Activated CD8-positive, alpha-beta memory T cell treated with anti-CD3 and anti-CD28 coated beads for 24 hours (primary cell): ENCODE measurements around the gene CCKAR.

ENCODE experiments used
- DNase-seq: peaks from one replicate; pipeline ENCODE4 v3.0.0-alpha.2; 2020

CCKAR gene

DNA sequence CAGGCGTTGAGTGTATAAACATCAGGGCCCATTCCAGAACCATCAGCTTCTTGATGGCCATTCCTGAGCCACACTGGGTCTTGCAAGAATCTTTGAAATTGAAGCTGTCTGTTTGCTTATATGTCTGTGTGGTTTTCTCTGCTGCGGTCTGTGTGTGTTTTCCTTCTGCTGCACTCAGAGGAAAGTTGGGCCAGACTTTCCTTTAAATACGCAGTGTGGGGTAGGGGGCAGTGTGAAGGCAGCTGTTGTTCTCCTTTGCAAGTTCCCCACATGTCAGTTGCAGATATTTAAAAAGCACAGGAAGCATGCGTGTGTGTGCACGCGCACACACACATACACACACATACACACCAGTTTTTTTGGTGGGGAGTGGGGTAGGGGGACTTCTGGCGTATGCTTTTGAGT lies 32.1 kb downstream of the CCKAR start:
- DNase-seq = no peak

DNA sequence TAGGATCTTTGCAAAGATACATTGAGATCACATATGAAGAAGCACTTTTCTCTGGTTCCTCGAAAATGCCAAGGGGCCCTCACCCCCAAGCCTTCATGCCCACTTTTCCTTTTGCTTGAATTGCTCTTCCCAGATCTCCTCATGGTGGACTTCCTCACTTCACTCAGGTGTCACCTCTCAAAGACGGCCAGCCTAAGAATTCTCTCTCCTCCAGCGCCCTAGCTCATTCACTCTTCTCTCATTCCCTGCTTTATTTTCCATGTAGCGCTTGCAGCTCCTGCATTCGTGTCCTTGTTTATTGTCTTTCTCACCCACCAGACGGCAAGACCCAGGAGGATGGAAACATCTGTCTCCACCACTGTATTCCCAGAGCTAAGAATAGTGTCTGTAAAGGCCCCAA lies 32.9 kb downstream of the CCKAR start:
- no peak for DNase-seq

DNA sequence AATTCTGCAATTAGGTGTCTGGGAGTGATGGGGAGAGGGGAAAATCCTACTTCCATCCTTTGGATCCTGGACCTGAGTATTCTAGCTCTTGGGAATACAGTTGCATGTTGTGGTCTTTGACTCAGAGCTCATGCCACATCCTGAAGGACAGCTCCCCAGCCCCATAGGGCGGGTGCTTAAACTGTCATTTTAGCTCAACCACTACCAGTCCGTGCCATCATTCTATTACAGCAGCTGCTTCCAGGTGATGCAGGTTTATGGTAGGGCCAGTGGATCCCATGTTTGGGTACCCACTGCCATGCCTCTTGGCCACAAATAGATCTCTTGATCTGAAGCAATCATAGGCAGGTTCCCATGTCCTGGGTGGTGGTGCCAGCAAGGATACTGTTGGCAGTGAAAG lies 34.7 kb downstream of the CCKAR start:
- DNase-seq = no peak

DNA sequence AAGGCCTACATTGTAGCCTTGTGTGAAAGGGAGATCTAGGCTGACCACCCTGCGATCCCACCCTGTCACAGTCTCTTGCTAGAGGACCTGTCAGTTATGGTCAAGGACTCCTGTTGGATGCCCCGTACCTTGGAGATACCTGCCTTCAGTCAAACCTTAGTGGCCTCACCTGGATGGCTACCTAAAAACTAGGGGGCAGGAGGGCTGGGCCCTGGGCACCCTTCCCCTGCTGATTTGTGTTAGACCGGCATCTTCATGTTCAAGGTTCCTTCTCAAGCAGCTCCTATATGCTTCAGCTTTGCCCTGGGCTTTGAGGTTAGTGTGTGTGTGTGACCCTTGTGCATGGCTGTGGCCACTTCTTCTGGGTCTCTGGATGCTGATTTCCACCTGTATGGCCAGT lies 35.3 kb downstream of the CCKAR start:
- DNase-seq = no peak

DNA sequence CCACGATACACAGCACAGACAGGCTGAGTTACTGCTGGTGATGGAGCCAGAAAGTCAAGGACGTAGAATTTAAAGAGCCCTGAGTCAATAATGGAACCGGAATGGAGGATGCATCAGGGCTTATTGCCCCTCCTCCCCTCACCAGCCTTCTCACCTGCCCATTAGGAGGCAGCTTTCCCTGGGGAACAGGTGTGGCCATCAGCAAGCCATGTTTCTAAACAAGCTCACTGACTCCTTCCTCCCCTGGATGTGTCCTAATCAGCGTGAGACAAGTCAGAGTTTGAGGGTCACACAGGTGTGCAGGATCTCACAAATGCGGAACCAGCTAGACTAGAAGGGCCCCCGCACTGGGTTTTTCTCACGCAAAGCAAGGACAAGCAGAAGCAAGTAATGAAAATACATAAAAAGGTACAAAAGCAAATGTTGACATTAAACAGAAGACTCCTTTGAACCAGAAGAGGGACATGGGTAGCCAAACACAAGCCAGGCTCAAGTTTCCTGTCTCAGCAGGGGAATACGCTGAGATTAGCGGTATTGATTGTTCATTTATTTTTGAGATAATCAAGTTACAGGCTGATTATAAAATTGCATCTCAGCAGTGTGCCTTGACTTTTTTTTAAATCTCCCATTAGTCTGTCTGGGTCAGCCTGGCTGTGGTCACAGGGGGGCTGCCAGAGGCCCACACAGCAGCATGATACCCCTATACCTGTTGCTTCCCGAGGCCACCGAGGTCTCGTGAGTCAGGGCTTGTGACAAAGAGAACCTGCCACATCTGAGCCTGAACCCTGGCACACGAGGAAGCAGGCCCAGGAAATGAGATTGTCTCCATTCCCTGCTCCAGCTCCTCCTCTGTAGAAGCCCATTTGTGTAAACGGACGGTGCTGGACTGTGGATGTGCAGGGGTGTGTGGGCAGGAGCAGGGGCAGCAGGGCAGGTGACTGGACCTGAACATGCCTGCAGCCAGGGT lies 37.4 kb downstream of the CCKAR start:
- DNase-seq = no peak

DNA sequence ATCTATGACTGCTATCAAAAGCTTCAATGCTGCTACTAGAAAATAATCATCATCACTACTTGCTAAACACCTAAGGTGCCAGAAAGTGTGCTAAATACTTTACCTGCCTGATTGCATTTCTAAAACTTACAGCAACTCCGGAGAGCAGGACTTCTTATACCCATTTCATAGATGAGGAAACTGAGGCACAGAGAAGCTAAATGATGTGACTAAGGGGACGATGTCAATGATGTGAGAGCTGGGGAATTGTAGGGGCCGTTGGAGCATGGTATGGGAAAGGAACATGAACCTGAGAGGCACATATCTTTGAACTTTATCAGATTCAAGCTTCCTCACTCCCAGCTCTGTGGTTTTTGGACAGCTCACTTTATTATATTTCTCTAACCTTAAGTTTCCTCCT lies 38.7 kb downstream of the CCKAR start:
- no peak for DNase-seq

DNA sequence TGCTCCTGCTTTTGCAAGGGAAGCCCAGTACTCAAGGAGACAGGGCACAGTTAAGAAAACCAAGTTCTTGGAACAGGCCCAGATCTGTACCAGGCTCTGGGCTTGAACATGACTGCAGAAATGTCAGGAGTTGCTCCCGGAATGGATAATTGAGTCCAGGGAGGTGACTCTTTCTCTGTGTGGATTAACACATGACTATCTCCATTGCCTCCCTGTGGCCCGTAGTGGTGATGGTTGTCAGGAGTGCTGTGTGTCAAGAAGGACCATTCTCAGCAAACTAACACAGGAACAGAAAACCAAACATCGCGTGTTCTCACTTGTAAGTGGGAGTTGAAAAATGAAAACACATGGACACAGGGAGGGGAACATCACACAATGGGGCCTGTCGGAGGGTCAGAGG lies 39.9 kb downstream of the CCKAR start:
- DNase-seq = no peak

DNA sequence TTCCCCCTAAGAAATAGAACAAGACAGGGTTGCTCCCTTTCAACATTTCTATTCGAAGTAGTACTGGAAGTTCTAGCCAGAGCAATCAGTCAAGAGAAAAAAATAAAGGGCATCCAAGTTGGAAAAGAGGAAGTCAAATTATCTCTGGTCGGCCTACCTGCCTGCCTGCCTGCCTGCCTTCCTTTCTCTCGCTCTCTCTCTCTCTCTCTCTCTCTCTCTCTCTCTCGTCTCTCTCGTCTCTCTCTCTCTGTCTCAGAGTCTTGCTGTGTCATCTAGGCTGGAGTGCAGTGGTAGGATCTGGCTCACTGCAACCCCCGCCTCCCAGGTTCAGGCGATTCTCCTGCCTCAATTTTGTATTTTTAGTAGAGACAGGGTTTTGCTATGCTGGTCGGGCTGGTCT lies 42.9 kb downstream of the CCKAR start:
- DNase-seq = no peak

DNA sequence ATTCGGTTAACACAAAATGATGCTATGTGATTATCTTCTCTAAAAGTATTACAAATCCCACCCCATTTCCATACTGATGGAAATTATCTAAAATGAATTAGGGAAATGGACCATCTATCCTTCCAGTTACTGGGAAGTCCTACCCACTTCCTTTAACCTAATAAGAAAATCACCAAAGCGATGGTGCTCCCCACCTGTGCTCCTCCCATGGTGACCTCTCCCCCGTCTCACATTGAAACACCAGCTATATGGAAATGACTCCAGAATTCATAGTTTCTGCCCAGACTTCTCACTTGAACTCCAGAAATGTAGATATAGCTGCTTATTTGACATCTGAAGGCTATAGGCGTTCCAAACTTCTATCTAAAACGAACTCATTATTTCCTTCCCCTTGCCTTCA lies 48.5 kb downstream of the CCKAR start:
- no peak for DNase-seq

DNA sequence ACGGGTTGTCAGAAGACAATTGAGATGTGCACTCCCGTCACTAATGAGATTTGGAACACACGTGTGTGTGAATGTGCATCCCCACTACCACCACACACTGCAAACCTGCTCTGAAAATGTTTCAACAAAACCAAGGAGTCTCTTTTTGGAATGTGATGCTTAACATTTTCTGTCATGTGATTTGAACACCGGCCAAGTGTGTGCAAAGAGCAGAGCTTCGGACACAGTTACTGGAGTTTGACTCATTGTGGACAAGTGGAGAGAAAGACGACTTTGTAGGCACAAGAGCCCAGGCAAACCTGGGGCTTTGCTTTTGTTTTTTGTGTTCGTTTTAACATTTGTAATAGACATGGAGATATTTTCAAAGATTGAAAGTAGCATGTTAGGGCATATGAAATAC lies 49.2 kb downstream of the CCKAR start:
- DNase-seq = no peak

DNA sequence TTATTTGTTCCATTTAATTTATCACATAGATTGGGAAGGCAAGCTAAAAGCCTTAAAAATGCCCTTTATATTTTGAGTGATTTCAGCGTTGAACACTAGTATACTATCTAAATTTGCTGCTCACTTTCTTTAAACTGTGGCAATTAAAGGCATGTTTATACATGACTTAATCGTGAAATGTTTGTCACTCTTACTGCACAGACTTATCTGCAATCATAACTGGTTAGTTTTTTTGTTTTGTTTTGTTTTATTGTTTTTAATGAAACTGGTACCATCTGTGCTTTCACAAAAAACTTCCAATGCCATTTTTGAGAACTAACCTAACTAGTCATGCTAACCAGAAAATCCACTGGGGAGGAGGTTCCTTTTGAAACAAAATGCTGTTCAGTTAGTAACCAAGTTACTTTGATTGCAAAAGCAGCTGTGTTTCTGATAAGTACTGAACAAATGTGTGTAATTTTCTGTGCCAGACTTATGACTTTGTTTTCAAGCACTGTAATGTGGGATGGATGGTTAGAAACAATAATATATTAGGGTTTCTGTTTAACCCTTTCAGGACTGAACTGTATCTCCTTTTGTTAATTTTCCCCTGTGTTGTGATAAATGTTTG lies 56.1 kb downstream of the CCKAR start:
- DNase-seq = no peak

DNA sequence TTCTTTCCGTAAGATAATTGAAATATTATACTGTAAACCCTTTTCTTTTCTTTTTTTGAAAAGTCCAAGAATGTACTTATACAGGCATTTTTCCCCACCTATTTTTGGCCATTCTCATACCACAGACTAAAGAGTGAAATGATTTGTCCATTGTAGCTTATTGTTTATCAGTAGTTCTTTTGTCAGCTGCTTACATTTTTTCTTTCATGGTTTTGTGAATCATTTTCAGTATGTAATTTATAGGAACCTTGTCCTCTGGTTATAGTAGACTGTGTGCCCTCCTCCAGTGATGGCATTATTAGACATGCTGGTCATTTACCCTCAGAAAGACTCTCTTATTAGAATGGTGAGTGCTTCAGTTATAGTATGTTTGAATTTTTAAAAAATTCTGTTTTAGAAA lies 56.7 kb downstream of the CCKAR start:
- DNase-seq = no peak

DNA sequence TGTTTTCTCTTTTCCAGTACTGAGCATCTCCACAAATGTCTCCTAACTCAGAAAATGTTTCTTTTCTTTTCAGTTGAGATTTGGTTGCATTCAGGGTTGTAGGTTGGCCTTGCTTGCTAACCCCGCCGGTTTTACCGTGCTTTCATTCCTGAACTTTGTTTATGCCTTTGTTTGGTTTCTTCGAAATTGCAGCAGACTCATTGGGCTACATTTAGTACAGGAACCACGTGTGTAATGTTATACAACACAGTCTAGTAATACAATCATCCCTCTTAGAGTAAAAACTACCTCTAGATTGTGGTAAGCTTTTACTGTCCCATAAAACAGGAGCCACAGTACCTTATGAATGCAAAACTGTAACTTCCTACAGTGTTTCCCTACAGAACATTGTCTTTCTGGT lies 57.9 kb downstream of the CCKAR start:
- no peak for DNase-seq

DNA sequence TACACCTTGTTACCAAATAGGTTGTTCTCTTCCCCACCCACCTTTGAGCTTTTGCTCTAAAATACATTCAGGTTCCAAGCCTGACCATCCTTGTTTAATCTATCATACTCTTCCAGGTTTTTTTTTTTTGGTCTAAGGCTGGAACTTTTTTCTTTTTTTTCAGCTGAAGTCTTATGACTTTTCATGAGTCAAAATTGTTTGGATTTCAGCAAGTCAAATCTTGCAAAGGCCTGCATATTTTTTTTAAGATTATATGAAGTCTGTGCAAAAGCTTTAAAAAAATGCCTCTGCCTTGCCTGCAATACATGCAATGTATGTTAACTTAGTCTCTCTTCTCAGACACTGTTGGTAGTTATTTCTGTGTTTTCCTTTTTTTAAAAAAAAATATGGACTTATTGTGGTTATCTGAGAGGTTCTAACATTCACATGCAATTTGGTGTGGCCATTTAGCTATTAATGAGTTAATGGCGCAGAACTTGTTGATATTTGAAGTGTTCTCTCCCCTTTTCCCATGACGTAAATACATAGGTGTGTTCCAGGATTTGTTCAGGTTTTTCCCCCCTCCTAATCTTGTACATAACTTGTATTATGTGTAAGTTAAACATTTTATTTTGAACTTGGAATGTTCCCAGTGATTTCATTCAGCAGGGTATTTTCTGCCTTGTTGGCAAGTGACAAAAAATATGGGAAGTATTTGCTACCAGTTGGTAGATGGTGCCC lies 58.7 kb downstream of the CCKAR start:
- DNase-seq = no peak
